RWPE1 (cell line): Measurements from ENCODE around the gene FAM83D.

Source experiments
- CTCF ChIA-PET: fragments of 350-600 bp; sonication (Branson Sonifier 250); formaldehyde crosslinking; extraction: SDS; loops from one replicate; lab custom pipeline; 2021; lab: Yijun Ruan, JAX
- POLR2A ChIA-PET: fragments of 400-600 bp; formaldehyde crosslinking; extraction: SDS; loops from one replicate; lab custom pipeline; 2020; ENCODE audit warnings: antibody characterized with exemption; ENCODE audit not compliant: low non-redundant PET; lab: Yijun Ruan, JAX
- DNase-seq: peaks from one replicate; pipeline ENCODE4 v3.0.0; 2012; ENCODE audit warnings: low spot score
- H3K27ac ChIP-seq: fragments of 450-650 bp; 2 replicates; pipeline ENCODE4 v1.5.1; 2017
- TF ChIP-seq, protein P1 (sequence below): fragments of 450-650 bp; conservative IDR thresholded peaks from 2 replicates; pipeline ENCODE4 v1.5.1; 2017; ENCODE audit warnings: low read depth, mild to moderate bottlenecking

The FAM83D gene

DNA sequence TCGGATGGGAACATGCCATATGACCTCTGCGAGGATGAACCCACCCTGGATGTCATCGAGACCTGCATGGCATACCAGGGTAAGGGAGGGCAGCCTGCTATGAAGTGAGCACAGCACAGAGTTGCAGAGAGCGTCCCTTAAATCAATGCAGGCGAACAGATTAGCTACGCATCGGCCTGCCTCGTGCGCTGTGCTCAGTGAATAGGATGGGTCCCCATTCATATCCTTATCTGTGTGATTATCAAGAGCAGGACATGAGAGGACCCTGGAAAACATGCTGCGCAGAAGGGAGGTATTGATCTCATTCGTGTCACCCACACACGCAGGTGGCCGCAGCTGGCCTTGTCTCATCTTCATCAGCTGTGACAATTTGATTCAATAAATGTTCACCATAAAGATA lies 25.6 kb upstream of the FAM83D start:
- H3K27ac ChIP-seq, result no peak overlapping the region
- POLR2A ChIA-PET, result no interaction called here
- CTCF ChIA-PET, result no interaction called here
- DNase-seq, result no peak
- TF ChIP-seq, protein P1, sequence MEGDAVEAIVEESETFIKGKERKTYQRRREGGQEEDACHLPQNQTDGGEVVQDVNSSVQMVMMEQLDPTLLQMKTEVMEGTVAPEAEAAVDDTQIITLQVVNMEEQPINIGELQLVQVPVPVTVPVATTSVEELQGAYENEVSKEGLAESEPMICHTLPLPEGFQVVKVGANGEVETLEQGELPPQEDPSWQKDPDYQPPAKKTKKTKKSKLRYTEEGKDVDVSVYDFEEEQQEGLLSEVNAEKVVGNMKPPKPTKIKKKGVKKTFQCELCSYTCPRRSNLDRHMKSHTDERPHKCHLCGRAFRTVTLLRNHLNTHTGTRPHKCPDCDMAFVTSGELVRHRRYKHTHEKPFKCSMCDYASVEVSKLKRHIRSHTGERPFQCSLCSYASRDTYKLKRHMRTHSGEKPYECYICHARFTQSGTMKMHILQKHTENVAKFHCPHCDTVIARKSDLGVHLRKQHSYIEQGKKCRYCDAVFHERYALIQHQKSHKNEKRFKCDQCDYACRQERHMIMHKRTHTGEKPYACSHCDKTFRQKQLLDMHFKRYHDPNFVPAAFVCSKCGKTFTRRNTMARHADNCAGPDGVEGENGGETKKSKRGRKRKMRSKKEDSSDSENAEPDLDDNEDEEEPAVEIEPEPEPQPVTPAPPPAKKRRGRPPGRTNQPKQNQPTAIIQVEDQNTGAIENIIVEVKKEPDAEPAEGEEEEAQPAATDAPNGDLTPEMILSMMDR, result no peak

DNA sequence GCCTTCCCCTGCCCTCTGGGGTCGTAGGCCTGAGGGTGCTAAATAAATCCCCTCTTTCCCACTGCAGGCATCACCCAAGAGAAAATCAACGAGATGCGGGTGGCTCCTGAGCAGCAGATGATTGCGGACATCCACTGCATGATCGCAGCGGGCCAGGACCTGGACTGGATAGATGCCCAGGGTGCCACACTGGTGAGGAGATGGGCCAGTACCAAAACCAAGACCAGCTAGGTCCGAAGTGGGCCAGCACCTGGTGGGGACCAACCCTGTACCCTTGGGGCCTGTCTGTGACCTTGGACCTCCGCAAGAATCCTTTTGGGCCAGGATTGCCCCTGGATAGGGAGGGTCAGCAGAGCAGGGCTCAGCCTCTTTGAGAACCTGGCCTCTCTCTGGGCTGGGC lies 23.6 kb upstream of the FAM83D start:
- TF ChIP-seq, protein P1, result no peak
- no peak overlapping the region for H3K27ac ChIP-seq
- ChIA-PET CTCF (interaction anchor here (1.6 kb wide), 1 partner anchor 8 kb away, joined by 6 read pairs; no protein-coding TSS in a partner anchor), POLR2A (no interaction called here)
- no peak for DNase-seq

DNA sequence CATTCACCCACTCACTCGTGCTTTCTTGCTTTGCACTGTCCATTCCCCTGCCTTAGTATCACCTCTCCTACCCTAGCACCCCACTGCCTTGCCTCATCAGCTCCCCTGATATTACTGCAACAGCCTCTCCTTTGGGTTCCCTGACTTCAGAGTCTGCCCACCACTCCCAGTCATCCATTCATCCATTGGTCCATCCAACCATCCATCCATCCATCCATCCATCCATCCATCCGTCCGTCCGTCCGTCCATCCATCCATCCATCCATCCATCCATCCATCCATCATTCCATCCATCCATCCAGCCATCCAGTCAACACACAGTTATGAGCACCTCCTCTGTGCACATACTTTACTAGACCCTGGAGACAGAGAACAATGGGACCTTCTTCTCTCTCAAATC lies 22.9 kb upstream of the FAM83D start:
- ChIA-PET CTCF (interaction anchor here (1.6 kb wide), 1 partner anchor 9 kb away, joined by 6 read pairs; no protein-coding TSS in a partner anchor), POLR2A (interaction anchor here (0.6 kb wide), 1 partner anchor 14 kb away, joined by 3 read pairs; no protein-coding TSS in a partner anchor)
- DNase-seq, result no peak
- no peak overlapping the region for H3K27ac ChIP-seq
- TF ChIP-seq, protein P1, result no peak

DNA sequence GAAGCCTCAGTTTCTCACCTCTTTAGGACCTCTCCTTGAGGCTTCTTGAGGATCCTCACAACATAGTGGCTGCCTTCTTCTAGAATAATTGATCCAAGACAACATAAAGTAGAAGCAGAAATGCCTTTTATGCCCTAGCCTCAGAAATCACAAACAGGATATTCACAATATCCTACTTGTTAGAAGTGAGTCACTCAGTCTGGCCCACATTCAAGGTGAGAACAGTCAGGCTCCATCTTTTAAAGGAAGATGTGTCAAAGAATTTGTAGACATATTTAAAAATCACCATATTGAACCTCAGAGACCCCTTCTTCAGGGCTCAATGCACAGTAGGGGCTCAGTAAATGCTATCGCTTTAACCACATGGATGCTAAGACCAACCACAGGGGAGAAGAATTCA lies 20.8 kb upstream of the FAM83D start:
- ChIA-PET CTCF (interaction anchor here (0.6 kb wide), 1 partner anchor 12 kb away, joined by 3 read pairs; no protein-coding TSS in a partner anchor), POLR2A (no interaction called here)
- H3K27ac ChIP-seq, result no peak overlapping the region
- TF ChIP-seq, protein P1, result no peak
- DNase-seq, result no peak

DNA sequence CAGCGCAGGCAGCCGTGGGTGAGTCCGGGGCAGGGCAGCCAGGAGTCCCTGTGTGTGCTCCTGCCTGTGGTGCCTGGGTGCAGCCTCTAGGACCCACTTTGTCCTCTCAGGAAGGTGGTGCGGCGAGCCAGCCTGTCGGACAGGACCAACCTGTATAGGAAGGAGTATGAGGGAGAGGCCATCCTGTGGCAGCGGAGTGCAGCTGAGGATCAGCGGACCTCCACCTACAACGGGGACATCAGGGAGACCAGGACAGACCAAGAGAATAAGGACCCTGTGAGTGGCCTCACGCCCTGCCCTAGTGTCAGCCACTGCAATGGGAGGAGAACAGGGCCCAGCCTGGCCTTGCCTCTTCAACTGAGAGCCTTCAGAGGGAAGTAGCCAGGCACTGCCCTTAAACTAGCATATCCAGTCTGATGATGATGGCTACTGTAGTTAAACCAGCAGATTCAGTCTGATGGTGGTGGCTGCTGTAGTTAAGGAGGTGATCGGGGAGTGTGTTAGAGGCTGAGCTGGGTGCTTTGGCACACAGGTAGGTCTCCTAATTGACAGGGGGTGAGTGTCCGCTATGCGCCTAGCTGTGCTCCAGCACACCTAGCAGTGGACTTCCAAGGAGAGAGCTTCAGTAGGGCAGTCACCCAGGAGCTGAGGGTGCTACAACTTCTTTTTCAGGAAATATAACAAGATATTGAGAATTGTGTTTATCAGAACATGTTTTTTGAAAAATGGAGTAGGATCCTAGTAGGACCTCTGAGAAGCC lies 18.1 kb upstream of the FAM83D start:
- CTCF ChIA-PET, result interaction anchor here (0.6 to 0.7 kb wide), 4 partner anchors 11 to 22 kb away, joined by 3 read pairs; no protein-coding TSS in a partner anchor
- DNase-seq, result no peak
- TF ChIP-seq, protein P1, result no peak
- POLR2A ChIA-PET, result no interaction called here
- H3K27ac ChIP-seq, result no peak overlapping the region

DNA sequence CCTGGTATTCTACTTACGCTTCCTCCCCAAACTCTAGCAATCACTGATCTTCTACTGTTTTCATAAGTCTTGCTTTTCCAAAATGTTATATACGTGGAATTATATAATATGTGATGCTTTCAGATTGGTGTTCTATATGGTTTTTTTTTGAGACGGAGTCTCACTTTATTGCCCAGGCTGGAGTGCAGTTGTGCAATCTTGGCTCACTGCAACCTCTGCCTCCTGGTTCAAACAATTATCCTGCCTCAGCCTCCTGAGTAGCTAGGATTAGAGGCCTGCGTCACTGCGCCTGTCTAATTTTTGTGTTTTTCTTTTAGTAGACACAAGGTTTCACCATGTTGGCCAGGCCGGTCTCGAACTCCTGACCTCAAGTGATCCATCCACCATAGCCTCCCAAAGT lies 10.9 kb upstream of the FAM83D start:
- no peak for DNase-seq
- CTCF ChIA-PET, result no interaction called here
- POLR2A ChIA-PET, result no interaction called here
- no peak overlapping the region for H3K27ac ChIP-seq
- TF ChIP-seq, protein P1, result no peak
